Spleen (tissue), 7 donors: ENCODE measurements around the gene KIF21B.

ENCODE experiments used
- CTCF ChIP-seq, 11 experiments: fragments of 200-600 bp in 7 of 11; fragments of 450-650 bp in 4 of 11; sonication (generic) in 4 of 11; IDR thresholded peaks in 8 of 11; conservative IDR thresholded peaks in 3 of 11; 1 replicate in 7 of 11; 2 replicates in 4 of 11; pipeline versions ENCODE4 v1.4.0 to v1.8.0; 2016 to 2021; ENCODE audit warnings: antibody characterized with exemption in 11 of 11, inconsistent platforms in 4 of 11, mild to moderate bottlenecking in 1 of 11
- POLR2A ChIP-seq, 3 donors: fragments of 450-650 bp; IDR thresholded peaks; one replicate each; pipeline ENCODE4 v1.5.1; 2017; ENCODE audit warnings: antibody characterized with exemption in 3 of 3, mild to moderate bottlenecking in 1 of 3
- POLR2AphosphoS5 ChIP-seq, 3 donors: sonication (generic); formaldehyde crosslinking; IDR thresholded peaks; one replicate each; pipeline ENCODE4 v1.5.1; 2017; ENCODE audit warnings: antibody characterized with exemption in 3 of 3
- donor health status: DM: no; HTN: no; CAD: no; lungs with moderate emphysema.
- donor health status: DM: no; HTN: no; CAD: no.
- donor health status: DM: no; HTN: no; CAD: no.

DNA sequence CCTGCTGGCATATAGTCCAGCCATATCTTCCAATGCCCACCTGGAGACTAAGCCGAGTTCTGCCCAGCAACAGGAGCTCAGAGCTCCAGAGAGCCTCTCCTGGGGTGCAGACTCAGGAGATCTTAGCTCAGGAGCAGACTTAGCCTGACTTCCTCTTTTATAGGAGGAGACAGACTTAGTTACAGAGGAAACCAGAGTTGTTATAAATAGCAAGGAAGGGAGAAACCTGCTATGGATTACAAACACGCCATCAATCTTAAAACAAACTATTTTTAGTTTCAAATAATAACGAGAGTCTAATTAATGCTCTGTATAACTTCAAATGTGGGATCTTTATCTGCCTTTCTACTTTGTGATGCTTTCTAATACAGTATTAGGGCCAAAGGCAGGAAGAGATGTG lies 3.3 kb upstream of the KIF21B start:
- no peak for TF ChIP-seq CTCF (IDR thresholded peaks at IDR 0.05 in 8 of 11, conservative IDR thresholded peaks at IDR 0.05 in 3 of 11)
- TF ChIP-seq POLR2A (IDR thresholded peaks at IDR 0.05), result no peak
- TF ChIP-seq POLR2AphosphoS5 (IDR thresholded peaks at IDR 0.05), result no peak
